ENCODE measurements around the gene SLIT3.

Gene SLIT3

GRCh38 chr5:169260896-169261569, 39.9 kb downstream of the SLIT3 start:
- DNase-seq = no peak

GRCh38 chr5:169258372-169259000, 42.5 kb downstream of the SLIT3 start:
- DNase-seq = no peak

- DNase-seq = no peak
Measured at GRCh38 chr5:169256191-169256590, 44.7 kb downstream of the SLIT3 start.

GRCh38 chr5:169253071-169253470, 47.9 kb downstream of the SLIT3 start:
- no peak for DNase-seq

GRCh38 chr5:169251333-169252084, 49.4 kb downstream of the SLIT3 start:
- DNase-seq = no peak

- no peak for DNase-seq
Measured at GRCh38 chr5:169250887-169251286, 50.1 kb downstream of the SLIT3 start.

GRCh38 chr5:169248996-169249395, 51.9 kb downstream of the SLIT3 start:
- no peak for DNase-seq

- DNase-seq = no peak
Measured at GRCh38 chr5:169248550-169248949, 52.4 kb downstream of the SLIT3 start.

- DNase-seq = no peak
Measured at GRCh38 chr5:169244812-169245211, 56.1 kb downstream of the SLIT3 start.

GRCh38 chr5:169243651-169244422, 57.1 kb downstream of the SLIT3 start:
- DNase-seq = no peak

- DNase-seq = no peak
Measured at GRCh38 chr5:169242849-169243186, 58.1 kb downstream of the SLIT3 start.

- DNase-seq = no peak
Measured at GRCh38 chr5:169242175-169242848, 58.6 kb downstream of the SLIT3 start.

- DNase-seq = no peak
Measured at GRCh38 chr5:169229342-169229892, 71.5 kb downstream of the SLIT3 start.

GRCh38 chr5:169226895-169227294, 74.0 kb downstream of the SLIT3 start:
- DNase-seq = no peak

GRCh38 chr5:169225830-169226356, 75.0 kb downstream of the SLIT3 start:
- DNase-seq = no peak

- no peak for DNase-seq
Measured at GRCh38 chr5:169223595-169223953, 77.4 kb downstream of the SLIT3 start.

- DNase-seq = no peak
Measured at GRCh38 chr5:169222934-169223594, 77.9 kb downstream of the SLIT3 start.

- DNase-seq = no peak
Measured at GRCh38 chr5:169221519-169221918, 79.4 kb downstream of the SLIT3 start.

GRCh38 chr5:169219961-169220360, 81.0 kb downstream of the SLIT3 start:
- no peak for DNase-seq

GRCh38 chr5:169219351-169219750, 81.6 kb downstream of the SLIT3 start:
- DNase-seq = no peak

- no peak for DNase-seq
Measured at GRCh38 chr5:169218861-169219260, 82.1 kb downstream of the SLIT3 start.

GRCh38 chr5:169218176-169218575, 82.8 kb downstream of the SLIT3 start:
- DNase-seq = no peak

Data from NCI-H1048 (cell line).